IMR-90 (cell line): Measurements from ENCODE around the gene LDLRAD4. TPM values are rescaled to one million over a fixed set of nuclear protein-coding genes. Genes with fewer than 3 reads are reported as not detected.
"Not testable (repeated sequence)": the region's sequence is repeated elsewhere in the genome, so short reads cannot be mapped to it uniquely, and the experiment has no call there.

Experiments
- ATAC-seq: fragments of 200-7000 bp; cut with Tn5 transposase; 2 replicates; pipeline ENCODE4 v1.9.1; 2020; ENCODE audit warnings: low read depth, mild to moderate bottlenecking, moderate library complexity
- BruUV-seq: library from RNA; stranded (reverse); fragments of 400-500 nt; replicated peaks from 2 replicates; lab custom pipeline; 2021; lab: Mats Ljungman, UMichigan
- CTCF ChIA-PET: fragments of 300-600 bp; formaldehyde crosslinking; extraction: SDS; loops from one replicate; lab custom pipeline; 2021; ENCODE audit warnings: antibody characterized with exemption; lab: Yijun Ruan, JAX
- POLR2A ChIA-PET: fragments of 300-600 bp; sonication (Branson Sonifier 250); formaldehyde crosslinking; loops from one replicate; lab custom pipeline; 2022; ENCODE audit warnings: antibody characterized with exemption; ENCODE audit not compliant: unreplicated experiment; lab: Charles Lee
- DNase-seq: peaks from one replicate; pipeline ENCODE4 v3.0.0; 2013
- H2AFZ ChIP-seq: replicated peaks from 2 replicates; pipeline ENCODE3; 2013; ENCODE audit warnings: low read length, mild to moderate bottlenecking; ENCODE audit not compliant: poor library complexity
- H2AK5ac ChIP-seq: 2 replicates; pipeline ENCODE4 v1.6.1; 2013; ENCODE audit warnings: low read depth, low read length, inconsistent platforms
- H2AK9ac ChIP-seq: replicated peaks from 2 replicates; pipeline ENCODE3; 2013; ENCODE audit warnings: mild to moderate bottlenecking, low read depth, low read length, moderate library complexity; ENCODE audit not compliant: poor library complexity
- H2BK120ac ChIP-seq: 2 replicates; pipeline ENCODE4 v1.6.1; 2013; ENCODE audit warnings: low read depth, low read length, inconsistent platforms
- H2BK15ac ChIP-seq: 3 replicates; pipeline ENCODE4 v1.6.1; 2013; ENCODE audit warnings: low read depth, low read length, inconsistent platforms
- H2BK20ac ChIP-seq: 2 replicates; pipeline ENCODE4 v1.6.1; 2013; ENCODE audit warnings: low read depth, mild to moderate bottlenecking, inconsistent platforms, low read length, moderate library complexity
- H2BK5ac ChIP-seq: 2 replicates; pipeline ENCODE4 v1.6.1; 2013; ENCODE audit warnings: mild to moderate bottlenecking, low read depth, low read length, inconsistent platforms; ENCODE audit not compliant: poor library complexity, severe bottlenecking
- H3K14ac ChIP-seq: replicated peaks from 2 replicates; pipeline ENCODE4 v1.6.1; 2013; ENCODE audit warnings: low read depth, low read length, inconsistent platforms
- H3K18ac ChIP-seq: 2 replicates; pipeline ENCODE4 v1.6.1; 2013; ENCODE audit warnings: low read depth, low read length, control low read depth
- H3K23ac ChIP-seq: 2 replicates; pipeline ENCODE4 v1.6.1; 2013; ENCODE audit warnings: low read depth, low read length, inconsistent platforms
- H3K27ac ChIP-seq: 2 replicates; pipeline ENCODE4 v1.5.1; 2013; ENCODE audit warnings: mild to moderate bottlenecking, control low read depth, low read length; ENCODE audit not compliant: insufficient read depth
- H3K27me3 ChIP-seq: 2 replicates; pipeline ENCODE4 v1.6.1; 2013; ENCODE audit warnings: low read length; ENCODE audit not compliant: control insufficient read depth, insufficient read depth
- H3K36me3 ChIP-seq: 2 replicates; pipeline ENCODE4 v1.6.1; 2013; ENCODE audit warnings: low read length, mixed read lengths; ENCODE audit not compliant: control insufficient read depth, insufficient read depth
- H3K4ac ChIP-seq: 2 replicates; pipeline ENCODE4 v1.6.1; 2013; ENCODE audit warnings: low read depth, low read length, inconsistent platforms
- H3K4me1 ChIP-seq: 2 replicates; pipeline ENCODE4 v1.6.1; 2013; ENCODE audit warnings: low read length, mixed read lengths; ENCODE audit not compliant: control insufficient read depth, insufficient read depth
- H3K4me2 ChIP-seq: 2 replicates; pipeline ENCODE4 v1.6.1; 2013; ENCODE audit warnings: low read depth, mild to moderate bottlenecking, control low read depth, low read length, moderate library complexity
- H3K4me3 ChIP-seq: 2 replicates; pipeline ENCODE4 v1.5.1; 2013; ENCODE audit warnings: low read depth, mild to moderate bottlenecking, control low read depth, low read length, moderate library complexity; ENCODE audit not compliant: insufficient read depth
- H3K56ac ChIP-seq: 2 replicates; pipeline ENCODE4 v1.6.1; 2013; ENCODE audit warnings: low read length, inconsistent platforms; ENCODE audit not compliant: insufficient read depth; ENCODE audit errors: extremely low read depth
- H3K79me1 ChIP-seq, 2 experiments: 2 replicates each; pipeline ENCODE4 v1.6.1; 2013; ENCODE audit warnings: low read length in 2 of 2, inconsistent platforms in 1 of 2, low read depth in 1 of 2
- H3K9ac ChIP-seq: 2 replicates; pipeline ENCODE4 v1.6.1; 2013; ENCODE audit warnings: low read depth, low read length, control low read depth
- H3K9me1 ChIP-seq: 2 replicates; pipeline ENCODE4 v1.6.1; 2013; ENCODE audit warnings: low read length, inconsistent platforms; ENCODE audit not compliant: insufficient read depth
- H3K9me3 ChIP-seq: 2 replicates; pipeline ENCODE4 v1.6.1; 2013; ENCODE audit warnings: low read length; ENCODE audit not compliant: control insufficient read depth, insufficient read depth
- H4K20me1 ChIP-seq: 2 replicates; pipeline ENCODE4 v1.6.1; 2013; ENCODE audit warnings: low read length, inconsistent platforms; ENCODE audit not compliant: insufficient read depth
- H4K5ac ChIP-seq: 2 replicates; pipeline ENCODE4 v1.6.1; 2013; ENCODE audit warnings: mild to moderate bottlenecking, low read depth, low read length, control low read depth
- H4K8ac ChIP-seq, 2 experiments: 2 replicates each; pipeline ENCODE4 v1.6.1; 2013; ENCODE audit warnings: low read depth in 2 of 2, low read length in 2 of 2, control low read depth in 1 of 2, inconsistent platforms in 1 of 2
- H4K91ac ChIP-seq: 2 replicates; pipeline ENCODE4 v1.6.1; 2013; ENCODE audit warnings: low read depth, low read length, inconsistent platforms; ENCODE audit not compliant: insufficient read depth
- CTCF ChIP-seq: conservative IDR thresholded peaks from 2 replicates; pipeline ENCODE4 v1.5.1; 2012; ENCODE audit warnings: mild to moderate bottlenecking, low read depth, low read length, improper control_type of control experiment
- whole genome bisulfite sequencing, 2 experiments: methylation state at CpG; one replicate each; pipeline versions ENCODE4 v1.1.5 to v1.1.7; 2013; ENCODE audit warnings: missing lambda C conversion rate in 2 of 2; ENCODE audit not compliant: insufficient read length in 1 of 2; ENCODE audit errors: extremely low coverage in 2 of 2; 5-methylcytosine and 5-hydroxymethylcytosine counted together
- dilution Hi-C: fragments of 300-500 bp; cut with HindIII; formaldehyde crosslinking; loops from one replicate; pipeline ENCODE4 v1.14.3; 2018; ENCODE audit warnings: low sequenced_read_pairs; ENCODE audit not compliant: unreplicated experiment
- in situ Hi-C: fragments of 300-500 bp; cut with MboI; formaldehyde crosslinking; loops from 3 replicates; pipeline ENCODE4 v1.14.3; 2019; ENCODE audit warnings: low sequenced_read_pairs, inconsistent platforms, mixed read lengths
- intact Hi-C: fragments of 100-400 bp; cut with micrococcal nuclease; formaldehyde crosslinking; loops from 2 replicates; pipeline ENCODE4 v1.10.0; 2022
- polyA plus RNA-seq, 3 experiments: library from polyadenylated mRNA; depleted of rRNA; stranded (reverse); fragments of >200 nt; gene quantifications; 2 replicates each; pipeline ENCODE4 v1.2.3, GENCODE V29; 2012; ENCODE audit warnings: low replicate concordance in 1 of 3
- total RNA-seq: library from RNA; depleted of rRNA; stranded (reverse); fragments of >200 nt; gene quantifications from 2 replicates; pipeline ENCODE4 v1.2.3, GENCODE V29; 2012

Gene LDLRAD4
- total and polyA plus RNA-seq, 2 of the 4 experiments (the other 2 are of a cell fraction): not detected

- no peak overlapping the region for H4K5ac ChIP-seq
- H3K4me3 ChIP-seq: no peak overlapping the region
- BruUV-seq: no TSS peak
- no peak overlapping the region for H3K27ac ChIP-seq
- H3K23ac ChIP-seq: no peak overlapping the region
- DNase-seq (no peak), ATAC-seq (no peak)
- H4K20me1 ChIP-seq: no peaks in the 10 kb centered on the region
- no peak overlapping the region for H4K91ac ChIP-seq
- no peak overlapping the region for H3K56ac ChIP-seq
- no peak for TF ChIP-seq CTCF
- H3K9me1 ChIP-seq: no peaks in the 10 kb centered on the region
- H2AK5ac ChIP-seq: no peak overlapping the region
- H3K9me3 ChIP-seq: no peaks in the 10 kb centered on the region
- intact Hi-C loops (no loop called here), in situ Hi-C loops (no loop called here), dilution Hi-C loops (no loop called here)
- 89% methylated on average over 15 of the region's 26 CpGs; no CpG with 5 or more reads in 1 of the 2 experiments for WGBS, 2 experiments
- H3K4me1 ChIP-seq: no peaks in the 10 kb centered on the region
- no peaks in the 10 kb centered on the region for H3K79me1 ChIP-seq
- no peak overlapping the region for H3K4me2 ChIP-seq
- no peaks in the 10 kb centered on the region for H3K36me3 ChIP-seq
- no peak overlapping the region for H2AFZ ChIP-seq
- H2AK9ac ChIP-seq: no peak overlapping the region
- no peak overlapping the region for H2BK15ac ChIP-seq
- no peak overlapping the region for H4K8ac ChIP-seq
- ChIA-PET POLR2A (no interaction called here), CTCF (no interaction called here)
- H3K14ac ChIP-seq: no peak overlapping the region
- H3K9ac ChIP-seq: no peak overlapping the region
- no peak overlapping the region for H3K18ac ChIP-seq
- no peak overlapping the region for H2BK120ac ChIP-seq
- no peak overlapping the region for H2BK20ac ChIP-seq
- peaks cover 6% of the 10 kb centered on the region; the same call in 1 of the 2 replicates for H3K27me3 ChIP-seq
- no peak overlapping the region for H3K4ac ChIP-seq
- no peak overlapping the region for H2BK5ac ChIP-seq
Observed at GRCh38 chr18:13261661-13262357, 43.2 kb downstream of the LDLRAD4 start.

- intact Hi-C loops, POLR2A ChIA-PET, DNase-seq: not testable (repeated sequence)
Observed at GRCh38 chr18:13262358-13262680, 43.8 kb downstream of the LDLRAD4 start.

More at GRCh38 chr18:13262358-13262680, 43.8 kb downstream of the LDLRAD4 start:
- H3K4me3 ChIP-seq, H4K91ac ChIP-seq, CTCF ChIA-PET, H4K20me1 ChIP-seq, H3K23ac ChIP-seq, H3K4me2 ChIP-seq, H2BK120ac ChIP-seq, BruUV-seq, H3K27me3 ChIP-seq, H2AK9ac ChIP-seq, H2BK5ac ChIP-seq, H3K9me3 ChIP-seq, ATAC-seq, H2AFZ ChIP-seq, H2AK5ac ChIP-seq, H3K9me1 ChIP-seq, H2BK20ac ChIP-seq, H3K36me3 ChIP-seq, H4K8ac ChIP-seq, in situ Hi-C loops, H4K5ac ChIP-seq, H3K4ac ChIP-seq, H3K14ac ChIP-seq, H2BK15ac ChIP-seq, H3K4me1 ChIP-seq, dilution Hi-C loops, H3K18ac ChIP-seq, H3K9ac ChIP-seq, H3K27ac ChIP-seq, H3K79me1 ChIP-seq, H3K56ac ChIP-seq: not testable (repeated sequence)
- 93% methylated on average over 22 of the region's 33 CpGs; no CpG with 5 or more reads in 1 of the 2 experiments for WGBS, 2 experiments
